PC-3 (cell line): ENCODE results near the gene KRTAP6-3. TPM values are rescaled to one million over a fixed set of nuclear protein-coding genes. Genes with fewer than 3 reads are reported as not detected.

Source experiments
- ATAC-seq: fragments of 200-7000 bp; cut with Tn5 transposase; 2 replicates; pipeline ENCODE4 v1.9.1; 2020; ENCODE audit warnings: mild to moderate bottlenecking, moderate library complexity
- BruUV-seq: library from RNA; stranded (reverse); fragments of 400-500 nt; replicated peaks from 2 replicates; lab custom pipeline; 2021; lab: Mats Ljungman, UMichigan
- CTCF ChIA-PET: fragments of 300-600 bp; sonication (Branson Sonifier 250); formaldehyde crosslinking; loops from one replicate; lab custom pipeline; 2022; ENCODE audit warnings: antibody characterized with exemption; lab: Charles Lee
- POLR2A ChIA-PET: fragments of 300-600 bp; sonication (Branson Sonifier 250); formaldehyde crosslinking; loops from one replicate; lab custom pipeline; 2022; ENCODE audit warnings: antibody characterized with exemption; ENCODE audit not compliant: unreplicated experiment; lab: Charles Lee
- DNase-seq: peaks from one replicate; pipeline ENCODE4 v3.0.0-alpha.2; 2015
- H2AFZ ChIP-seq: fragments of 300-600 bp; sonication (generic); 2 replicates; pipeline ENCODE4 v1.6.0; 2016; ENCODE audit warnings: antibody characterized with exemption, low read length
- H3F3A ChIP-seq: fragments of 300-600 bp; sonication (generic); one replicate; pipeline ENCODE4 v1.6.0; 2017; ENCODE audit warnings: antibody characterized with exemption, low read length, control low read depth, mild to moderate bottlenecking; ENCODE audit not compliant: unreplicated experiment
- H3K27ac ChIP-seq: fragments of 300-600 bp; sonication (generic); 2 replicates; pipeline ENCODE4 v1.5.1; 2016; ENCODE audit warnings: mild to moderate bottlenecking, low read length
- H3K27me3 ChIP-seq: fragments of 300-600 bp; sonication (generic); 2 replicates; pipeline ENCODE4 v1.6.1; 2016; ENCODE audit warnings: low read length, mixed read lengths
- H3K36me3 ChIP-seq: fragments of 300-600 bp; sonication (generic); 2 replicates; pipeline ENCODE4 v1.6.1; 2016; ENCODE audit warnings: low read depth, mixed run types, low read length, mixed read lengths
- H3K4me1 ChIP-seq: fragments of 300-600 bp; sonication (generic); 2 replicates; pipeline ENCODE4 v1.5.1; 2016; ENCODE audit warnings: low read length; ENCODE audit not compliant: insufficient read depth
- H3K4me2 ChIP-seq: fragments of 300-600 bp; sonication (generic); 2 replicates; pipeline ENCODE4 v1.6.0; 2016; ENCODE audit warnings: low read length
- H3K4me3 ChIP-seq: fragments of 300-600 bp; sonication (generic); 2 replicates; pipeline ENCODE4 v1.5.1; 2016; ENCODE audit warnings: mild to moderate bottlenecking, low read length, mixed read lengths
- H3K79me2 ChIP-seq: fragments of 300-600 bp; sonication (generic); 2 replicates; pipeline ENCODE4 v1.6.1; 2017; ENCODE audit warnings: low read length, mixed read lengths
- H3K9ac ChIP-seq: fragments of 300-600 bp; sonication (generic); 2 replicates; pipeline ENCODE4 v1.6.0; 2016; ENCODE audit warnings: mild to moderate bottlenecking, low read length
- H3K9me2 ChIP-seq: fragments of 300-600 bp; sonication (generic); replicated peaks from 2 replicates; pipeline ENCODE4 v1.6.1; 2016; ENCODE audit warnings: mixed run types, low read length, mixed read lengths
- H3K9me3 ChIP-seq: fragments of 300-600 bp; sonication (generic); 2 replicates; pipeline ENCODE4 v1.6.1; 2016; ENCODE audit warnings: low read length, mixed read lengths
- H4K20me1 ChIP-seq: fragments of 300-600 bp; sonication (generic); 2 replicates; pipeline ENCODE4 v1.6.1; 2016; ENCODE audit warnings: low read length, mixed read lengths
- EZH2 ChIP-seq: fragments of 300-600 bp; sonication (generic); IDR thresholded peaks from one replicate; pipeline ENCODE4 v1.6.1; 2017; ENCODE audit warnings: antibody characterized with exemption, mild to moderate bottlenecking, low read length; ENCODE audit not compliant: unreplicated experiment
- EZH2phosphoT487 ChIP-seq: fragments of 300-600 bp; sonication (generic); IDR thresholded peaks from 2 replicates; pipeline ENCODE4 v1.6.1; 2018; ENCODE audit warnings: mild to moderate bottlenecking, antibody characterized with exemption, low read length, borderline replicate concordance
- intact Hi-C: fragments of 100-400 bp; cut with micrococcal nuclease; formaldehyde crosslinking; loops from 2 replicates; pipeline ENCODE4 v1.9.0; 2023
- total RNA-seq: library from RNA; depleted of rRNA; stranded (reverse); fragments of >200 nt; gene quantifications from 2 replicates; pipeline ENCODE4 v1.2.3, GENCODE V29; 2014
- TF ChIP-seq, protein P1 (sequence below): fragments of 300-600 bp; sonication (generic); conservative IDR thresholded peaks from 2 replicates; pipeline ENCODE4 v1.5.1; 2017; ENCODE audit warnings: antibody characterized with exemption, low read depth, mild to moderate bottlenecking, low read length

KRTAP6-3 gene
- total RNA-seq, 1 experiment from 2014 or later = not detected

DNA sequence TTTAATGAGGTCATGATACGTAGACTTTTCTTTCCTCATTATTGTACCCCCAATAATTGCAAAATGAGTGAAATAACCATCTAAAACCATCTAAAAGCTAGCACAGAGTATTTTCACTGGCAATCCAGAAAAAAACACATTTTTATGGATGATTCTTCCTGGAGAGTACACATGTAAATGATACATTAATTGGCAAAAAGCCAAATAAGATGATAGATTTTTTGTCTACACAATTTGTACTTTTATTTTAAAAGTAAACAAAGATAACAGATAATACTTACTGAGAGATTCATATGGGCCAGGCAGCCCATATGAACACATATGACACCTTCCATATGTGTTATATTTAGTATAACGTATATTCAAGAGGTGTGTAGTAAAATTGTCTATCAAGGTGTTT lies 28.6 kb upstream of the KRTAP6-3 start:
- no TSS peak for BruUV-seq
- Histone ChIP-seq H3K9me2 (no peaks in the 10 kb centered on the region), H4K20me1 (no peaks in the 10 kb centered on the region), H3K36me3 (no peaks in the 10 kb centered on the region), H3F3A (no peaks in the 10 kb centered on the region), H3K9ac (no peak overlapping the region), H3K27me3 (no peaks in the 10 kb centered on the region), H3K4me2 (no peak overlapping the region), H2AFZ (no peak overlapping the region), H3K79me2 (no peaks in the 10 kb centered on the region), H3K4me1 (no peaks in the 10 kb centered on the region), H3K4me3 (no peak overlapping the region), H3K27ac (no peak overlapping the region), H3K9me3 (no peaks in the 10 kb centered on the region)
- intact Hi-C loops = no loop called here
- POLR2A ChIA-PET = no interaction called here
- no peak for DNase-seq
- CTCF ChIA-PET = no interaction called here
- TF ChIP-seq EZH2phosphoT487 = no peak
- TF ChIP-seq, protein P1, sequence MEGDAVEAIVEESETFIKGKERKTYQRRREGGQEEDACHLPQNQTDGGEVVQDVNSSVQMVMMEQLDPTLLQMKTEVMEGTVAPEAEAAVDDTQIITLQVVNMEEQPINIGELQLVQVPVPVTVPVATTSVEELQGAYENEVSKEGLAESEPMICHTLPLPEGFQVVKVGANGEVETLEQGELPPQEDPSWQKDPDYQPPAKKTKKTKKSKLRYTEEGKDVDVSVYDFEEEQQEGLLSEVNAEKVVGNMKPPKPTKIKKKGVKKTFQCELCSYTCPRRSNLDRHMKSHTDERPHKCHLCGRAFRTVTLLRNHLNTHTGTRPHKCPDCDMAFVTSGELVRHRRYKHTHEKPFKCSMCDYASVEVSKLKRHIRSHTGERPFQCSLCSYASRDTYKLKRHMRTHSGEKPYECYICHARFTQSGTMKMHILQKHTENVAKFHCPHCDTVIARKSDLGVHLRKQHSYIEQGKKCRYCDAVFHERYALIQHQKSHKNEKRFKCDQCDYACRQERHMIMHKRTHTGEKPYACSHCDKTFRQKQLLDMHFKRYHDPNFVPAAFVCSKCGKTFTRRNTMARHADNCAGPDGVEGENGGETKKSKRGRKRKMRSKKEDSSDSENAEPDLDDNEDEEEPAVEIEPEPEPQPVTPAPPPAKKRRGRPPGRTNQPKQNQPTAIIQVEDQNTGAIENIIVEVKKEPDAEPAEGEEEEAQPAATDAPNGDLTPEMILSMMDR = no peak
- ATAC-seq = no peak

DNA sequence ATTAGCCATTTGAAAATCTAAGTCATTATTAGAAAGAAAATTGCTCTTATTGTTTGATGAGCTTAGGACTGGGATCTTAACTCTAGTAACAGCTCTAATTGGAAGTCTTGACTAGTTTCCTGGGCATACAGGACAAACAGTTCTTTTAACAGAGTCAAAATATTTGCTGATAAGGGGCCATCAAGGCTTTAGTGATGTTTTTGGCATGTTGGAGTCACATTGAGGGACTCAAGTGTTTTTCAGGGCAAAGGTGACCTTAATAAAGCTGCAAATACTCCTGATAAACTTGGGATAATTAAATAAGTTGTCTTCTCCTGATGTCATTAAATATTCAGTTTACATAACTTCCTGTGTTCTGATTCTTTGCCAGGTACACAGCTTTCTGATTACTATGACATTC lies 24.6 kb upstream of the KRTAP6-3 start:
- H3K9me3 ChIP-seq = no peaks in the 10 kb centered on the region
- intact Hi-C loops = no loop called here
- BruUV-seq = no TSS peak
- ATAC-seq (no peak), DNase-seq (no peak)
- no peak for TF ChIP-seq EZH2
- TF ChIP-seq, protein P1 = no peak
- TF ChIP-seq EZH2phosphoT487 = no peak
- H3F3A ChIP-seq = no peaks in the 10 kb centered on the region
- CTCF ChIA-PET = no interaction called here
- no peaks in the 10 kb centered on the region for H3K4me1 ChIP-seq
- H4K20me1 ChIP-seq = no peaks in the 10 kb centered on the region
- no peaks in the 10 kb centered on the region for H3K79me2 ChIP-seq
- no peak overlapping the region for H3K9ac ChIP-seq
- no peak overlapping the region for H3K4me3 ChIP-seq
- no peaks in the 10 kb centered on the region for H3K36me3 ChIP-seq
- H3K27ac ChIP-seq = no peak overlapping the region
- H3K4me2 ChIP-seq = no peak overlapping the region
- no peak overlapping the region for H2AFZ ChIP-seq
- H3K9me2 ChIP-seq = no peaks in the 10 kb centered on the region
- POLR2A ChIA-PET = no interaction called here
- H3K27me3 ChIP-seq = no peaks in the 10 kb centered on the region

DNA sequence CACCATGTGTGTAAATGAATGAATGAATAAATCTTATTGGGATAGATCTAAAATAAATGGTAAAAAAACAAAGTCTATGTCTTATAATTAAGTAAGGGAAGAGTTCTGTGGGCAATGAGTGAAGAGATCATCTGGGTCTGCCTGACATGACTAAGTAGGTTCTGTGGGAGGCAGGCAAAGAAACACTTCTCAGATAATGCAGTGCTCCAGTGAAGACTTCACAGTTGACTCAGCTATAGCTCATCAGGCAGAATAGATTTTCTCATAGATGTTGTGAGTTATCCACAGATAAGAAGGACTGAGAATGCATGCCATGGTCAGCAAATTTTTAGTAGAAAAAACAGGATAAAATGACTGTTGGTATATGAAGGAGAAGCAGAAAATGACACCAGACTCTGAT lies 14.5 kb upstream of the KRTAP6-3 start:
- no TSS peak for BruUV-seq
- peak; percentile 56 for DNase-seq
- no peaks in the 10 kb centered on the region for H3K4me1 ChIP-seq
- no peak overlapping the region for H2AFZ ChIP-seq
- ATAC-seq = peak; percentile 58
- no peak overlapping the region for H3K4me2 ChIP-seq
- no peaks in the 10 kb centered on the region for H3K9me2 ChIP-seq
- H3F3A ChIP-seq = no peaks in the 10 kb centered on the region
- H3K36me3 ChIP-seq = no peaks in the 10 kb centered on the region
- ChIA-PET POLR2A (no interaction called here), CTCF (no interaction called here)
- H3K9me3 ChIP-seq = no peaks in the 10 kb centered on the region
- H3K27me3 ChIP-seq = no peaks in the 10 kb centered on the region
- no peaks in the 10 kb centered on the region for H3K79me2 ChIP-seq
- intact Hi-C loops = no loop called here
- H3K27ac ChIP-seq = no peak overlapping the region
- no peak overlapping the region for H3K9ac ChIP-seq
- H3K4me3 ChIP-seq = no peak overlapping the region
- TF ChIP-seq, protein P1 = no peak
- TF ChIP-seq EZH2 = no peak
- no peaks in the 10 kb centered on the region for H4K20me1 ChIP-seq
